ENCODE results near the gene NCOR2.
A peak's percentile ranks its signal among the peaks of the same experiment; 100 is the strongest.
"Not testable (repeated sequence)": the region's sequence is repeated elsewhere in the genome, so short reads cannot be mapped to it uniquely, and the experiment has no call there.

NCOR2 gene

DNA sequence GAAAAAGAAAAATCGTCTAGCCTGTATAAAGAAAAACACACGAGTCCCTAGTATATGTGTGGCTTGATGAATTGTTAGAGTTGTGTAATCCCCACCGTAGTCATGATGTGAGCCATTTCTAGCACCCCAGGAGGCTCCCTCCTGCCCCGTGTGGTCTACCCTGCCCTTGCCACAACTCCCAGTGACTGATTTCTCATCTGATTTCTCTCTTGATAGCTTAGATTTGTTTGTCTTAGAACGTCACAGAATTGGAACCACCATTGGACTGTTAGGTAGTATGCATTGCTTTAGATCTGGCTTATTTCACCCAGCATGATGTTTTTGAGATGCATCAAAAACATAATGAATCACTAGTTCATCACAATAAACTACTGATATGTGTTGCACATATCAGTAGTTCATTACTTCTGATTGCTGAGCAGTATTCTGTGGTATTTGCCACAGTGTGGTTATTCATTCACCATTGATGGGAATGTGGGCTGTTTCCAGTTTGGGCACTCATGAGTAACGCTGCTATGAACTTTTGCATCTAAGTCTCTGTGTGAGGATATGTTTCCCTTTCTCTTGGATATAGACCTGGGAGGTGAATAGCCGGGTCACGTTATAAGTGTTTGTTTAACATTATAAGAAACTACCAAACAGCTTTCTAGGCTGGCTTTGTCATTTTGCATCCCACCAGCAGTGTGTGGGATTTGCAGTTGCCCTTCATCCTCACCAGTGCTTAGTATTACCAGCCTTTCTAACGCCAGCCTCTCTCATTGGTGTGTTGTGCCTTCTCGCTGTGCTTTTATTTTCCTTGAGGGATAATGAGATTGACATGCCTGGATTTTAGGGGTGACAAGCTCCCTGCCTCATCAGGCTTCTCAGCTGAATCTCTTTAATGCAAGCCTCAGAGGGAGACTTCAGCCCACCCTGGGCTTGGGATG lies 31.9 kb upstream of the NCOR2 start:
- peak; percentile 17 for DNase-seq

DNA sequence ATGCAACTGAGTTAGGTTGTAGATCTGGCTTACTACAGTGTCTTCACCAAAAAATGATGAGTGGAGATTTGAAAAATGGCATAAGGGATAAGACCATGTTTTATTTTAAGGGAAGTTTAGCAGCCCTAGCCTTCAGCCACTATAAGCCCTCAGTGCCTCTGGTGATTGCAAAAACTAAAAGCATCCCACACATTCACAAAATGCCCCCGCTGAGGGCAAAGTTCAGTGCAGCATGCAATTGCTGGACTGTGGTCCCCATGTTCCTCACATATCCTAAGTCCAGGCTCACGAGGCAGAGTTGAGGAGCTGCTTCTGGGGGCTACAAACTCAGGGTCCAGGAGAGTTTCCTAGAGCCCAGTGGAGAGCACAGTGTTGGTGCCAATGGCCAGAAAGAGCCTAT lies 29.6 kb upstream of the NCOR2 start:
- DNase-seq, result no peak

- DNase-seq, result no peak
These were observed 28.0 kb upstream of the NCOR2 start for GRCh38 chr12:124595444-124595843.

GRCh38 chr12:124594851-124595250 lies 27.4 kb upstream of the NCOR2 start:
- DNase-seq, result no peak

GRCh38 chr12:124593851-124594401 lies 26.5 kb upstream of the NCOR2 start:
- no peak for DNase-seq

GRCh38 chr12:124593176-124593575 lies 25.8 kb upstream of the NCOR2 start:
- no peak for DNase-seq

DNA sequence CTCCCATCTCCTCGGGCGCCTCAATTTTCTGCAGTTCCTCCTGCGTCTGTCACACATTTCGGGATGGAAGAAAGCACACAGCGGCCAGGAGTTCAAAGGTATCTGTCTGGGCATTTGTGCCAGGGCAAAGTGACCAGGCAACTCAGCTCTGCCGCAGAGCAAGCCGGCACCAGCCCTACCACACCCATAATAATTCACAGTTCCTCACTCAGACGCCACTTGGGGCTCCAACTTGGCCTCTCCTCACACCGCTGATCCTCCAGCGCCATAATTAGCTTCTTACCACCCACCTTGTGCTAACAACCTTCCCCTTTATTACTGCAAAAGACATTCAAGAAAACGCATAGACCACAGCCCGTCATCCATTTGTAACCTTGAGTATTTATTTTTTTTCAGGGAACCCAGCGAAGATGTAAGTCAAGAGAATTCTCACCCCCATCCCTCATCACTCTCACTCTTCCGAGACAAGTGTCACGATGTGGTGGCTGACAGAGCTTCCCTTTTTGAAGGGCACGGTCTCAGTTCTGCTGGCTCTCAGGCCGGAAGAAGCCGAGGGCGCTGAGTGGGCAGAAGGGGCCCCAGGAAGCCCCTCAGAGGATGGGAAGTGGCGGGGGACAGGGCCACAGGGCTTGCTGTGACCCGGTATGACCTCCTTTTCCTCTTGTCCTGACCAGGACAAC lies 25.2 kb upstream of the NCOR2 start:
- no peak for DNase-seq

DNA sequence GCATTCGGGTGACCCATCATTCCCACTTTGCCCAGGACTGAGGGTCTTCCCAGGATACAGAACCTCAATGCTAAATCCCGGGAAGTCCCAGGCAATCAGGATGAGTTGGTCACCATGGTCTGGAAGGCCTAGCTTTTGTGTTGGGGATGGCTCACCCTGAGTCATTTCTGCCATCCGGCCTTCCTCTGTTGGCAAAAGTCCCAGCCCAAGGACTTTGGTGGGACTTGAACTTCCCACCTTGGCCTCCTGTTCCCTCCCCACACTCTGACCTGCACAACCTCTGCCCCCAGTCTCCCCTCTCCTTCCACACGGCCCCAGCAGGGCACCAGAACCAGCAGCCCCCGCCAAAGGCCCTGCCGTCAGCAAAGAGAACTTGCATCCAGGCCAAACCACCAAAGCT lies 24.6 kb upstream of the NCOR2 start:
- DNase-seq, result no peak

- DNase-seq, result no peak
These were observed 23.0 kb upstream of the NCOR2 start for GRCh38 chr12:124590447-124590846.

- DNase-seq, result peak; percentile 28
These were observed 21.4 kb upstream of the NCOR2 start for GRCh38 chr12:124588751-124589267.

GRCh38 chr12:124588018-124588634 lies 20.7 kb upstream of the NCOR2 start:
- no peak for DNase-seq

- no peak for DNase-seq
These were observed 19.3 kb upstream of the NCOR2 start for GRCh38 chr12:124586756-124587155.

- not testable (repeated sequence) for DNase-seq
These were observed 17.1 kb upstream of the NCOR2 start for GRCh38 chr12:124584494-124584893.

- no peak for DNase-seq
These were observed 16.4 kb upstream of the NCOR2 start for GRCh38 chr12:124583854-124584253.

DNA sequence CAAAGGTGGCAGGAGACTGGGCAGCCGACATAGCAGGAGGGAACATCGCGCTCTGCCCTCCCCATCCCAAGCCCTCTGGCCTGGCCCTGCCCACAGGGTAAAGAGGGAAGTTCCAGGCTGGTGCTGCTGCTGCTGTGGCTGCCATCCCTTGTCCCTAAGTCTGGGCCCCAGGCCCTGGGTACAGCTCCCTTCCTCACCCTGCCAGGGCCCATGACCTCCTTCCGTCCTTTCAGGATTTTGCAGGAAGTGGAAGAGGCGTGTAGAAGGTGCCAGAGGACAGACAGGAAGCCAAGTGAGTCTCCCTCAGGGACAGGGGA lies 14.7 kb upstream of the NCOR2 start:
- no peak for DNase-seq

DNA sequence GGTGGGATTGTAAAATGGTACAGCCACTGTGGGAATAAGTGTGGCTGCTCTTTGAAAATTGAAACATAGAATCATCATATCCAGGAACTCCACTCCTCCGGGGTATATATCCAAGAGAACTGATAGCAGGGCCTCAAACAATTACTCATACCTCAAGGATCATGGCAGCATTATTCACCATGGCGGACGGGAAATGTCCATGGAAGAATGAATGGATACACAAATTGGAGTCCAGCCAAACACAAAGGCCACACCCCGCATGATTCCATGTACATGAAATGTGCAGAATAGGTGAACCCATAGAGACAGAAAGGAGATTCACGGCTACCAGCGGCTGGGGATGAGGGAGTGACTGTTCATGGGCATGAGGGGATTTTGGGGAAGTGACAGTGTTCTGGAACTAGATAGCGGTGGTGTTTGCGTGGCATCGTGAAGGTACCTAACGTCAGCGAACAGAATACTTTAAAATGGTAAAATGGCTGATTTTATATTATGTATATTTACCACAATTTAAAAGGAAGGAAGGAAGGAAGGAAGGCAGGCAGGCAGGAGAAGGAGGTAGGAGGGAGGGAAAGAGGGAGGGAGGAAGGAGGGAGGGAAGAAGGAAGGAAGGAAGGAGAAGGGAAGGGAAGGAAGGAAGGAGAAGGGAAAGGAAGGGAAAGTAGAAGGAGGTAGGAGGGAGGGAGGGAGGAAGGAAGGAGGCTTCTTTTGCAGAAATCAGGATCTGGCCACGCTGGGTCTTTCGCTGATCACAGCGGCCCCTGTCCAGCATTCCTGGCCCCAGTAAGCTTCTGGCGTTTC lies 14.1 kb upstream of the NCOR2 start:
- DNase-seq, result no peak

DNA sequence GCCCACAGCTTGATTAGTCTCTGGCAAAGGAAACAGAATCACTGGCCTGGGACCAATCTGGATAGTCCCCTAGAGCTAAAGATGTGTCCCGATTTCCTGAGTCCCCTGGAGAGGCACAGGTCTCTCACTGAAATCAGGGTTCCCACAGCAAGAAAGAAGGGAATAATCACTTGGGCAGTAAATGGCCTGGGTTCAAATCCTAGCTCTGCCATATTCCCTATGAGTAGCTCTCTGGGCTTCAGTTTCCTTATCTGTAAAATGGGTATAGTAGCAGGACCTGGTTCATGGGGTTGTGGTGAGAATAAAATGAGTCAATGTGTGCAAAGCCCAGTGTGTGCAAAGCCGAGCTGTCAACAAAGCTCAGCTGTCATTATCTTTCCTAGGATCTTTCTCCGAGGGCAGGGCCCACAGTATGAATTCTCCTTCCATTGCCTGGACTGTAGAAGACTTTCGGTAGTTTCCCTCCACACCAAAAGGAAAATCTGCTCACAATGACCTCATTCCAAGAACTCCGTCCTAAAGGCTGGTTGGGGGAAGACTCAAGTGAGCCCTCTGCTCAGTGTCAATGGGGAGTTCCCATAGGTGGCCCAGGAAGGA lies 12.6 kb upstream of the NCOR2 start:
- no peak for DNase-seq

DNA sequence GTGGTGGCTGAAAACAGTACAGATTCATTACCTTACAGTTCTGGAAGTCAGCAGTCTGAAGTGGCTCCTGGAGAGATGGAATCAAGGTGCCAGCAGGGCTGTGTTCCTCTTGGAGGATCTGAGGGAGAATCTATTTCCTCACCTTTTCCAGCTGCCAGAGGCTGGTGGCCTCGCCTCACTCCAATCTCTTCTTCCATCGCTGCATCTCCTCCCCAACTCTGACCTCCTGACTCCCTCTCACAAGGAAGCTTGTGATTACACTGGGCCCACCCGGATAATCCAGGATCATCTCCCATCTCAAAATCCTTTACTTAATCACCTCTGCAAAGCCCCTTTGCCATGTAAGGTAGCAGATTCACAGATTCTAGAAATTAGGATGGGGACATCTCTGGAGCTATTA lies 11.4 kb upstream of the NCOR2 start:
- no peak for DNase-seq

DNA sequence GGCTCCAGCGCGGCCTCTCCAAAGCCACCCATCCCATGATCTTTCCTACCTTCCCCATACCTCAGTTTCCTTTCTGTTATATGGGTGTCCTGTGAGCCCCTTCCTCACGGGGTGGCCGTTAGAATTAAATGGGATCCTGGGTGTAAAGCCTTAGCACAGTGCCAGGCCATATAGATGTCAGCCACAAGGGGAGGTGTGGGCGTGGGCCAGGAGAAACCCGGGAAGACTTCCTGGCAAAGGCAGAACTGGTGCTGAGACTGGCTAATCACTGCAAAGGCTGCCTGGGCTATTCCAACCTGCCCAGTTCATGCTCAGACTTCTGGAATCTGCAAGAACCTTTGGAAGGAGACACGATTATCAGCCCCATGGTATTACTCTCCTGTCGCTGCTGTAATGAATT lies 11.0 kb upstream of the NCOR2 start:
- DNase-seq, result no peak

- DNase-seq, result no peak
These were observed 10.6 kb upstream of the NCOR2 start for GRCh38 chr12:124577986-124578385.

- no peak for DNase-seq
These were observed 10.0 kb upstream of the NCOR2 start for GRCh38 chr12:124577374-124577773.

DNA sequence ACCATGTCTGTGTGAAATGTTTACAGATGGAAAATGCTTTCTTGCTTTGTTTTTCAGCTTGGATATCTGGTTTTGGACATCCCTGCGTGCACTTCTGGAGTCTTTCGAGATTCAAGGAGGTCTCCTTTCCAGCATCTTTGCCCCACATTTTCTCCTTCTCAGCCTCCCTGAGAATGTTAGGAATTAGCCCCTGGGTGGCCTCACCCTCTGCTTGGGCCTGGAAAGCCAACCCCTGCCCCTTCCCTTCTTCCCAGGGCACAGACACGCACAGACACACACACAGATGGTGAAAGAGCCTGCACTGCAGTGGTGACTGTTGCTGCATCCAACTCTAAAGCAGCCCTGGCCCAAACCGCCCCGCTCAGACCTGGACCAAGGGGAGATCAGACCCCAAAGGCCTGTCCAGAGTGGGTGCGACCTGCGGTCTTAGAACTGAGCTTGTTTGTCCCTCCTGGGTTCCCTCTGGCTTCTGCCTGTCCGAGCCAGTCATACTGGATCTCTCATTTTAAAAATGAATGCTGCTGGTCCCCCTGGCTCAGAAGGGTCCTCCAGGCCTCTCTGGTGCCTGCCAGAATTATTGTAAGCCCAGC lies 8.7 kb upstream of the NCOR2 start:
- no peak for DNase-seq

Measured in activated naive CD4-positive, alpha-beta T cell treated with Interleukin-2 at 50 U/mL for 16 hours (primary cell).